HG03159 (cell line): ENCODE data around the gene PBX1.

Experiments
- ATAC-seq: cut with Tn5 transposase; IDR thresholded peaks from one replicate; pipeline ENCODE4 v1.9.1; 2021; ENCODE audit warnings: mild to moderate bottlenecking, moderate library complexity; ENCODE audit not compliant: unreplicated experiment

PBX1 gene

GRCh38 chr1:164846731-164847691 is 288.0 kb downstream of the PBX1 start:
- no peak for ATAC-seq

GRCh38 chr1:164853146-164853545 is 294.2 kb downstream of the PBX1 start:
- ATAC-seq: no peak

- ATAC-seq: no peak
Measured at GRCh38 chr1:164855716-164856329, 296.8 kb downstream of the PBX1 start.

- no peak for ATAC-seq
Measured at GRCh38 chr1:164856381-164856780, 297.4 kb downstream of the PBX1 start.

GRCh38 chr1:164857439-164857838 is 298.5 kb downstream of the PBX1 start:
- ATAC-seq: no peak

GRCh38 chr1:164858096-164858632 is 299.2 kb downstream of the PBX1 start:
- no peak for ATAC-seq

- no peak for ATAC-seq
Measured at GRCh38 chr1:164861632-164862031, 302.6 kb downstream of the PBX1 start.

GRCh38 chr1:164863056-164863455 is 304.1 kb downstream of the PBX1 start:
- no peak for ATAC-seq

GRCh38 chr1:164864161-164864560 is 305.2 kb downstream of the PBX1 start:
- ATAC-seq: no peak

GRCh38 chr1:164865385-164865784 is 306.4 kb downstream of the PBX1 start:
- no peak for ATAC-seq

GRCh38 chr1:164867590-164867989 is 308.6 kb downstream of the PBX1 start:
- ATAC-seq: no peak

- ATAC-seq: no peak
Measured at GRCh38 chr1:164868990-164869389, 310.0 kb downstream of the PBX1 start.

GRCh38 chr1:164875518-164875917 is 316.5 kb downstream of the PBX1 start:
- no peak for ATAC-seq

- no peak for ATAC-seq
Measured at GRCh38 chr1:164876398-164877116, 317.6 kb downstream of the PBX1 start.

- ATAC-seq: no peak
Measured at GRCh38 chr1:164880199-164880598, 321.2 kb downstream of the PBX1 start.

- no peak for ATAC-seq
Measured at GRCh38 chr1:164880644-164881043, 321.7 kb downstream of the PBX1 start.

- ATAC-seq: no peak
Measured at GRCh38 chr1:164885311-164885710, 326.3 kb downstream of the PBX1 start.

- ATAC-seq: no peak
Measured at GRCh38 chr1:164886101-164886500, 327.1 kb downstream of the PBX1 start.

GRCh38 chr1:164891615-164892014 is 332.6 kb downstream of the PBX1 start:
- no peak for ATAC-seq

GRCh38 chr1:164895026-164895912 is 336.3 kb downstream of the PBX1 start:
- no peak for ATAC-seq
